Measurements from ENCODE around the gene ARCN1.

The ARCN1 gene

DNA sequence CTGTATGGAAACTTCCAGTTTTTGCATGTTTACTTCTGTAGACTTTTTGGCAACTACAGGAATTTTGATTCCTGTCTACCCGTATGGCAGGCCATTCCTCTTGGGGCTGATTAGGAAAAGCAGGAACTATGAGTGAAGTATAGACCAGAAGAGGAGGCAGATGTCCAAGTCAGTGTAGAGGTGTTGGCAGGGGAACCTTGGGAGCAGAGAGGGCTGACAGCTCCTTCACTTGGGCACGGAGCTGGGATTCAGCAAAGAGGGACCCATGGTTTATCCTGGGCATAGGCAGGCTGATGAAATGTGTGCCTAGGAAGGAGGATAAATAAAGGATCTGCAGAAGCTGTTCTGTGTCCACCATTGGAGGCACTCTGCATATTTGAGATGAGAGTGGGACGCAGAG lies 74.2 kb downstream of the ARCN1 start:
- Histone ChIP-seq H3K79me1 (replicated peaks; ENCODE audit: low read length, poor library complexity, severe bottlenecking) (peaks cover 53% of the 10 kb centered on the region), H2AFZ (ENCODE audit: low read depth, low read length) (no peak overlapping the region), H3K27ac (ENCODE audit: low read length, poor library complexity, severe bottlenecking) (no peak overlapping the region), H3K36me3 (ENCODE audit: control insufficient read depth in 1 of 2, insufficient read depth in 2 of 2, low read depth in 1 of 2, low read length in 2 of 2) (peaks cover 85 to 95% of the 10 kb centered on the region in 2 experiments), H3K18ac (ENCODE audit: low read depth in 1 of 2, low read length in 2 of 2) (no peak overlapping the region), H2AK5ac (ENCODE audit: low read length, severe bottlenecking) (no peak overlapping the region), H4K8ac (ENCODE audit: low read length) (no peak overlapping the region), H3K23ac (ENCODE audit: low read length in 2 of 2) (no peak overlapping the region), H2BK120ac (ENCODE audit: low read depth, low read length) (no peak overlapping the region), H2BK15ac (ENCODE audit: low read depth, poor library complexity, severe bottlenecking) (no peak overlapping the region), H3K9me3 (ENCODE audit: control insufficient read depth, low read length) (no peaks in the 10 kb centered on the region), H3K14ac (ENCODE audit: low read length in 2 of 2) (no peak overlapping the region), H3K9ac (ENCODE audit: low read length) (no peak overlapping the region), H3K4me2 (ENCODE audit: low read length, poor library complexity, severe bottlenecking) (no peak overlapping the region), H3K4me1 (ENCODE audit: control insufficient read depth, insufficient read depth, low read depth, low read length) (peaks cover 4% of the 10 kb centered on the region), H2BK5ac (ENCODE audit: low read depth, low read length, poor library complexity, severe bottlenecking) (no peak overlapping the region), H3K4ac (ENCODE audit: low read depth in 1 of 2, low read length in 2 of 2) (no peak overlapping the region), H4K91ac (ENCODE audit: low read length) (no peak overlapping the region), H2BK12ac (ENCODE audit: low read length in 2 of 2) (no peak overlapping the region), H3K27me3 (ENCODE audit: control insufficient read depth in 1 of 2, insufficient read depth in 1 of 2, low read length in 2 of 2) (no peaks in the 10 kb centered on the region), H3K4me3 (ENCODE audit: insufficient read depth in 1 of 2, low read depth in 1 of 2, low read length in 2 of 2) (peak overlapping the region in 1 of 2 experiments; percentile 0)
- 93% methylated on average over 3 of the region's 3 CpGs for WGBS
- no peak for DNase-seq

DNA sequence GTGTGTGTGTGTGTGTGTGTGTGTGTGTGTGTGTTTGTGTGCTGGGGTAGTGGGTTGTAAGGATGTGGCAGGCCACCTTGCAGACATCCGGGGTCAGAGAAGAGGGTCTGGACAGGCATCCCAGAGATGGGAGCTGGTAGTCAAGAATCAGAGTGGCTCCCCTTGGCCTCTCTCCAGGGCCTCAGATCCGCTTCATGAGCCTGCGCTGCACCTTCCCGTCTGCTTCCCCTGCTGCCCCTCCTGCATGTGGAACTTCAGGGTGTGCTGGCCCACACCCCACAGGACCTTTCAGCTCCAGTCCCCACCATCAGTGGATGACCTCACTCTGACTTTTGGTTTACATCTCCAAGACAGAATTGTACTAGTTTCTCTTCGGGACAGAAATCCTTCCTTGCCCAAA lies 76.1 kb downstream of the ARCN1 start:
- Histone ChIP-seq H4K91ac (ENCODE audit: low read length) (no peak overlapping the region), H3K14ac (ENCODE audit: low read length in 2 of 2) (no peak overlapping the region), H3K27ac (ENCODE audit: low read length, poor library complexity, severe bottlenecking) (no peak overlapping the region), H3K4me3 (ENCODE audit: insufficient read depth in 1 of 2, low read depth in 1 of 2, low read length in 2 of 2) (no peak overlapping the region), H2BK12ac (ENCODE audit: low read length in 2 of 2) (no peak overlapping the region), H3K79me1 (replicated peaks; ENCODE audit: low read length, poor library complexity, severe bottlenecking) (peaks cover 51% of the 10 kb centered on the region), H2BK5ac (ENCODE audit: low read depth, low read length, poor library complexity, severe bottlenecking) (no peak overlapping the region), H3K9me3 (ENCODE audit: control insufficient read depth, low read length) (no peaks in the 10 kb centered on the region), H3K18ac (ENCODE audit: low read depth in 1 of 2, low read length in 2 of 2) (no peak overlapping the region), H2BK15ac (ENCODE audit: low read depth, poor library complexity, severe bottlenecking) (no peak overlapping the region), H3K9ac (ENCODE audit: low read length) (peak overlapping the region; percentile 41), H2AK5ac (ENCODE audit: low read length, severe bottlenecking) (no peak overlapping the region), H3K36me3 (ENCODE audit: control insufficient read depth in 1 of 2, insufficient read depth in 2 of 2, low read depth in 1 of 2, low read length in 2 of 2) (peaks cover 85 to 93% of the 10 kb centered on the region in 2 experiments), H2AFZ (ENCODE audit: low read depth, low read length) (no peak overlapping the region), H3K4ac (ENCODE audit: low read depth in 1 of 2, low read length in 2 of 2) (no peak overlapping the region), H3K4me2 (ENCODE audit: low read length, poor library complexity, severe bottlenecking) (no peak overlapping the region), H3K23ac (ENCODE audit: low read length in 2 of 2) (no peak overlapping the region), H4K8ac (ENCODE audit: low read length) (no peak overlapping the region), H3K4me1 (ENCODE audit: control insufficient read depth, insufficient read depth, low read depth, low read length) (no peaks in the 10 kb centered on the region), H2BK120ac (ENCODE audit: low read depth, low read length) (no peak overlapping the region), H3K27me3 (ENCODE audit: control insufficient read depth in 1 of 2, insufficient read depth in 1 of 2, low read length in 2 of 2) (no peaks in the 10 kb centered on the region)
- DNase-seq: no peak
- 96% methylated on average over 4 of the region's 5 CpGs for WGBS

DNA sequence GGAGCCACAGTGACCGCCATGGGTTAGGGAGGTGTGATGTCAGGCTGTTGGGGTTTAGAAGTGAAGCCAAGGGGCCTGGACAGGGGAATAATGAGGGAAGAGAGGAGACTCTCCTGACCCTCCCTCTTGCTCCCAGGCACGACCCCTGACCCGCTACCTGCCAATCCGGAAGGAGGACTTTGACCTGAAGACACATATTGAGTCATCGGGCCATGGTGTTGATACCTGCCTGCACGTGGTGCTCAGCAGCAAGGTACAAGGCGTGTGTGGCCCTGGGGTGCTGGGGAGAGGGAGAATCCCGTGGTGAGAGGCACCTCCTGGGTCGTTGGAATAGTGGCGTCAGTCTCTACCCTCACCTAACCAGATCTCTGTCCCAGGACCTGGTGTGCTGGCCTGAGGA lies 77.7 kb downstream of the ARCN1 start:
- no peak overlapping the region for H3K9ac ChIP-seq (ENCODE audit: low read length)
- H4K8ac ChIP-seq (ENCODE audit: low read length): no peak overlapping the region
- H3K9me3 ChIP-seq (ENCODE audit: control insufficient read depth, low read length): no peaks in the 10 kb centered on the region
- peak overlapping the region in 1 of 2 experiments; percentile 11 for H2BK12ac ChIP-seq (ENCODE audit: low read length in 2 of 2)
- peaks cover 43% of the 10 kb centered on the region for H3K79me1 ChIP-seq (replicated peaks; ENCODE audit: low read length, poor library complexity, severe bottlenecking)
- no peaks in the 10 kb centered on the region for H3K27me3 ChIP-seq (ENCODE audit: control insufficient read depth in 1 of 2, insufficient read depth in 1 of 2, low read length in 2 of 2)
- no peak overlapping the region for H3K27ac ChIP-seq (ENCODE audit: low read length, poor library complexity, severe bottlenecking)
- no peak overlapping the region for H3K23ac ChIP-seq (ENCODE audit: low read length in 2 of 2)
- WGBS: 98% methylated on average over 10 of the region's 10 CpGs
- H2AFZ ChIP-seq (ENCODE audit: low read depth, low read length): no peak overlapping the region
- H2AK5ac ChIP-seq (ENCODE audit: low read length, severe bottlenecking): no peak overlapping the region
- H3K18ac ChIP-seq (ENCODE audit: low read depth in 1 of 2, low read length in 2 of 2): no peak overlapping the region
- no peak overlapping the region for H2BK5ac ChIP-seq (ENCODE audit: low read depth, low read length, poor library complexity, severe bottlenecking)
- no peaks in the 10 kb centered on the region for H3K4me1 ChIP-seq (ENCODE audit: control insufficient read depth, insufficient read depth, low read depth, low read length)
- no peak overlapping the region for H3K4me2 ChIP-seq (ENCODE audit: low read length, poor library complexity, severe bottlenecking)
- peaks cover 76 to 92% of the 10 kb centered on the region in 2 experiments for H3K36me3 ChIP-seq (ENCODE audit: control insufficient read depth in 1 of 2, insufficient read depth in 2 of 2, low read depth in 1 of 2, low read length in 2 of 2)
- DNase-seq: no peak
- no peak overlapping the region for H2BK120ac ChIP-seq (ENCODE audit: low read depth, low read length)
- H3K4me3 ChIP-seq (ENCODE audit: insufficient read depth in 1 of 2, low read depth in 1 of 2, low read length in 2 of 2): no peak overlapping the region
- H2BK15ac ChIP-seq (ENCODE audit: low read depth, poor library complexity, severe bottlenecking): no peak overlapping the region
- H4K91ac ChIP-seq (ENCODE audit: low read length): no peak overlapping the region
- H3K4ac ChIP-seq (ENCODE audit: low read depth in 1 of 2, low read length in 2 of 2): no peak overlapping the region
- H3K14ac ChIP-seq (ENCODE audit: low read length in 2 of 2): no peak overlapping the region

- Histone ChIP-seq H3K9ac (ENCODE audit: low read length) (no peak overlapping the region), H2BK15ac (ENCODE audit: low read depth, poor library complexity, severe bottlenecking) (no peak overlapping the region), H3K4me3 (ENCODE audit: insufficient read depth in 1 of 2, low read depth in 1 of 2, low read length in 2 of 2) (no peak overlapping the region), H3K18ac (ENCODE audit: low read depth in 1 of 2, low read length in 2 of 2) (no peak overlapping the region), H2BK5ac (ENCODE audit: low read depth, low read length, poor library complexity, severe bottlenecking) (no peak overlapping the region), H3K14ac (ENCODE audit: low read length in 2 of 2) (no peak overlapping the region), H3K36me3 (ENCODE audit: control insufficient read depth in 1 of 2, insufficient read depth in 2 of 2, low read depth in 1 of 2, low read length in 2 of 2) (peaks cover 73 to 92% of the 10 kb centered on the region in 2 experiments), H2AK5ac (ENCODE audit: low read length, severe bottlenecking) (no peak overlapping the region), H3K27me3 (ENCODE audit: control insufficient read depth in 1 of 2, insufficient read depth in 1 of 2, low read length in 2 of 2) (no peaks in the 10 kb centered on the region), H3K4me2 (ENCODE audit: low read length, poor library complexity, severe bottlenecking) (no peak overlapping the region), H4K8ac (ENCODE audit: low read length) (no peak overlapping the region), H3K9me3 (ENCODE audit: control insufficient read depth, low read length) (no peaks in the 10 kb centered on the region), H3K27ac (ENCODE audit: low read length, poor library complexity, severe bottlenecking) (no peak overlapping the region), H3K4ac (ENCODE audit: low read depth in 1 of 2, low read length in 2 of 2) (no peak overlapping the region), H3K23ac (ENCODE audit: low read length in 2 of 2) (no peak overlapping the region), H2BK12ac (ENCODE audit: low read length in 2 of 2) (peak overlapping the region in 1 of 2 experiments; percentile 11), H2AFZ (ENCODE audit: low read depth, low read length) (no peak overlapping the region), H4K91ac (ENCODE audit: low read length) (no peak overlapping the region), H3K4me1 (ENCODE audit: control insufficient read depth, insufficient read depth, low read depth, low read length) (no peaks in the 10 kb centered on the region), H3K79me1 (replicated peaks; ENCODE audit: low read length, poor library complexity, severe bottlenecking) (peaks cover 39% of the 10 kb centered on the region), H2BK120ac (ENCODE audit: low read depth, low read length) (no peak overlapping the region)
- 99% methylated on average over 8 of the region's 8 CpGs for WGBS
- DNase-seq: no peak
Observed at GRCh38 chr11:118650366-118650765, 78.2 kb downstream of the ARCN1 start.
